CD4-positive, alpha-beta memory T cell (primary cell): ENCODE data around the gene CCDC120. TPM values are rescaled to one million over a fixed set of nuclear protein-coding genes. Genes with fewer than 3 reads are reported as not detected.

Experiments used
- CTCF ChIA-PET: fragments of 350-600 bp; sonication (Branson Sonifier 250); formaldehyde crosslinking; loops from one replicate; lab custom pipeline; 2021; ENCODE audit warnings: inconsistent platforms; ENCODE audit not compliant: partially characterized antibody; lab: Charles Lee
- POLR2A ChIA-PET: fragments of 350-600 bp; sonication (Branson Sonifier 250); formaldehyde crosslinking; loops from one replicate; lab custom pipeline; 2021; ENCODE audit not compliant: partially characterized antibody; lab: Charles Lee
- DNase-seq, 5 donors: peaks; one replicate each; pipeline versions ENCODE4 v3.0.0 to v3.0.0-alpha.2; 2020 to 2022; ENCODE audit warnings: mixed read lengths in 1 of 5
- H3K27ac ChIP-seq: one replicate; pipeline ENCODE4 v1.7.0; 2013; ENCODE audit warnings: low read depth, low read length
- H3K27me3 ChIP-seq: 2 replicates; pipeline ENCODE4 v1.7.0; 2013; ENCODE audit warnings: mild to moderate bottlenecking, low read length, moderate library complexity; ENCODE audit not compliant: insufficient read depth
- H3K36me3 ChIP-seq: 2 replicates; pipeline ENCODE4 v1.7.0; 2013; ENCODE audit warnings: mild to moderate bottlenecking, low read length, moderate library complexity; ENCODE audit not compliant: insufficient read depth
- H3K4me1 ChIP-seq: 2 replicates; pipeline ENCODE4 v1.7.0; 2013; ENCODE audit warnings: mild to moderate bottlenecking, low read length, moderate library complexity; ENCODE audit not compliant: insufficient read depth
- H3K4me3 ChIP-seq, 2 donors: one replicate each; pipeline ENCODE4 v1.7.0; 2013; ENCODE audit warnings: low read length in 2 of 2, mild to moderate bottlenecking in 1 of 2
- H3K9me3 ChIP-seq, 2 donors: one replicate each; pipeline ENCODE4 v1.7.0; 2013; ENCODE audit warnings: low read length in 2 of 2, control low read depth in 1 of 2; ENCODE audit not compliant: control insufficient read depth in 1 of 2
- H3K27ac Mint-ChIP-seq, 7 donors: one replicate each; pipeline ENCODE4 v1.8.0; 2020 to 2021; ENCODE audit warnings: mixed read lengths in 7 of 7, mild to moderate bottlenecking in 6 of 7, inconsistent platforms in 3 of 7, moderate library complexity in 3 of 7
- H3K27me3 Mint-ChIP-seq, 2 donors: one replicate each; pipeline ENCODE4 v1.8.0; 2020 to 2021; ENCODE audit warnings: mixed read lengths in 2 of 2
- H3K36me3 Mint-ChIP-seq, 2 donors: one replicate each; pipeline ENCODE4 v1.8.0; 2020 to 2021; ENCODE audit warnings: mixed read lengths in 2 of 2, inconsistent platforms in 1 of 2, mild to moderate bottlenecking in 1 of 2
- H3K4me1 Mint-ChIP-seq, 4 donors: one replicate each; pipeline ENCODE4 v1.8.0; 2020 to 2021; ENCODE audit warnings: mixed read lengths in 4 of 4, mild to moderate bottlenecking in 1 of 4
- H3K4me3 Mint-ChIP-seq, 8 donors: one replicate each; pipeline ENCODE4 v1.8.0; 2020 to 2021; ENCODE audit warnings: mixed read lengths in 8 of 8, mild to moderate bottlenecking in 7 of 8, moderate library complexity in 6 of 8, inconsistent platforms in 3 of 8
- H3K9me3 Mint-ChIP-seq, 8 donors: one replicate each; pipeline ENCODE4 v1.8.0; 2020 to 2021; ENCODE audit warnings: mixed read lengths in 8 of 8, mild to moderate bottlenecking in 5 of 8, inconsistent platforms in 3 of 8, moderate library complexity in 1 of 8
- intact Hi-C: fragments of 100-400 bp; cut with micrococcal nuclease; formaldehyde crosslinking; loops from one replicate; pipeline ENCODE4 v1.15.1; 2023
- polyA plus RNA-seq, 2 donors: library from polyadenylated mRNA; unstranded; fragments of 300-500 nt; fragmentation: Illumina TruSeq; gene quantifications; one replicate each; pipeline ENCODE4 v1.2.3, GENCODE V29; 2021
- total RNA-seq, 2 experiments: library from RNA; stranded (reverse); gene quantifications; one replicate each; pipeline ENCODE4 v1.2.3, GENCODE V29; 2021

The CCDC120 gene
- total and polyA plus RNA-seq, 4 experiments from 2014 or later = 0.19 to 10.6 (median 5.4) TPM

- H3K27me3 ChIP-seq = no peaks in the 10 kb centered on the region
- Mint-ChIP-seq H3K27ac (no peak overlapping the region), H3K4me3 (no peak overlapping the region), H3K36me3 (peaks cover 0 to 5% of the 10 kb centered on the region in 2 donors), H3K27me3 (no peaks in the 10 kb centered on the region), H3K4me1 (peaks cover 0 to 5% (median 0%) of the 10 kb centered on the region in 4 donors), H3K9me3 (no peaks in the 10 kb centered on the region)
- ChIA-PET CTCF (no interaction called here), POLR2A (interaction anchor here (1.1 to 1.4 kb wide), 2 partner anchors 12 to 65 kb away, joined by 3 to 4 read pairs; partner anchors contain the start of genes GRIPAP1 and WDR45)
- intact Hi-C loops = no loop called here
- H3K9me3 ChIP-seq = no peaks in the 10 kb centered on the region
- no peak overlapping the region for H3K27ac ChIP-seq
- H3K36me3 ChIP-seq = no peaks in the 10 kb centered on the region
- H3K4me1 ChIP-seq = peaks cover 2% of the 10 kb centered on the region
- no peak overlapping the region for H3K4me3 ChIP-seq
- DNase-seq = no peak
These were observed 8.7 kb downstream of the CCDC120 start for GRCh38 chrX:49067285-49068120.

GRCh38 chrX:49069038-49069437, 10.2 kb downstream of the CCDC120 start:
- no peak for DNase-seq
- H3K27ac ChIP-seq = no peak overlapping the region
- H3K27me3 ChIP-seq = no peaks in the 10 kb centered on the region
- H3K9me3 Mint-ChIP-seq = no peaks in the 10 kb centered on the region
- H3K27ac Mint-ChIP-seq = no peak overlapping the region
- H3K4me1 ChIP-seq = peaks cover 13% of the 10 kb centered on the region
- intact Hi-C loops = no loop called here
- no peaks in the 10 kb centered on the region for H3K36me3 ChIP-seq
- ChIA-PET POLR2A (no interaction called here), CTCF (no interaction called here)
- H3K4me3 Mint-ChIP-seq = no peak overlapping the region
- H3K9me3 ChIP-seq = no peaks in the 10 kb centered on the region
- peaks cover 4 to 5% of the 10 kb centered on the region in 2 donors for H3K36me3 Mint-ChIP-seq
- H3K4me1 Mint-ChIP-seq = peaks cover 5 to 20% (median 11%) of the 10 kb centered on the region in 4 donors
- no peak overlapping the region for H3K4me3 ChIP-seq
- H3K27me3 Mint-ChIP-seq = no peaks in the 10 kb centered on the region

GRCh38 chrX:49070988-49071387, 12.2 kb downstream of the CCDC120 start:
- Mint-ChIP-seq H3K36me3 (peaks cover 5 to 11% of the 10 kb centered on the region in 2 donors), H3K4me1 (peaks cover 5 to 22% (median 13%) of the 10 kb centered on the region in 4 donors), H3K4me3 (no peak overlapping the region), H3K27ac (peak overlapping the region in 3 of 7 donors; percentile 32 to 91 (median 69)), H3K27me3 (no peaks in the 10 kb centered on the region), H3K9me3 (no peaks in the 10 kb centered on the region)
- Histone ChIP-seq H3K27ac (no peak overlapping the region), H3K27me3 (no peaks in the 10 kb centered on the region), H3K9me3 (no peaks in the 10 kb centered on the region), H3K36me3 (no peaks in the 10 kb centered on the region), H3K4me3 (no peak overlapping the region), H3K4me1 (peaks cover 18% of the 10 kb centered on the region)
- DNase-seq = no peak
- CTCF ChIA-PET = no interaction called here
- intact Hi-C loops = loop anchor here (10.0 kb wide), 2 partner anchors 94 to 194 kb away; partner anchors contain the start of genes FOXP3, MAGIX and PPP1R3F
- POLR2A ChIA-PET = no interaction called here

- Mint-ChIP-seq H3K27ac (peak overlapping the region in 3 of 7 donors; percentile 42 to 75 (median 45)), H3K36me3 (peaks cover 5 to 11% of the 10 kb centered on the region in 2 donors), H3K4me3 (peak overlapping the region in 3 of 8 donors; percentile 26 to 57 (median 35)), H3K27me3 (no peaks in the 10 kb centered on the region), H3K9me3 (no peaks in the 10 kb centered on the region), H3K4me1 (peaks cover 5 to 22% (median 13%) of the 10 kb centered on the region in 4 donors)
- peaks cover 18% of the 10 kb centered on the region for H3K4me1 ChIP-seq
- DNase-seq = no peak
- ChIA-PET POLR2A (interaction anchor here (0.6 kb wide), 1 partner anchor 115 kb away, joined by 3 read pairs; no protein-coding TSS in a partner anchor), CTCF (no interaction called here)
- no peak overlapping the region for H3K27ac ChIP-seq
- intact Hi-C loops = loop anchor here (10.0 kb wide), 2 partner anchors 93 to 193 kb away; partner anchors contain the start of genes FOXP3, MAGIX and PPP1R3F
- H3K4me3 ChIP-seq = no peak overlapping the region
- H3K9me3 ChIP-seq = no peaks in the 10 kb centered on the region
- H3K27me3 ChIP-seq = no peaks in the 10 kb centered on the region
- no peaks in the 10 kb centered on the region for H3K36me3 ChIP-seq
These were observed 13.3 kb downstream of the CCDC120 start for GRCh38 chrX:49071877-49072711.

- Mint-ChIP-seq H3K4me1 (peaks cover 5 to 22% (median 13%) of the 10 kb centered on the region in 4 donors), H3K27ac (peak overlapping the region in 6 of 7 donors; percentile 29 to 88 (median 82)), H3K9me3 (no peaks in the 10 kb centered on the region), H3K27me3 (no peaks in the 10 kb centered on the region), H3K36me3 (peaks cover 5 to 14% of the 10 kb centered on the region in 2 donors), H3K4me3 (peak overlapping the region; percentile 75 to 86 (median 84))
- H3K9me3 ChIP-seq = no peaks in the 10 kb centered on the region
- intact Hi-C loops = loop anchor here (10.0 kb wide), 2 partner anchors 92 to 192 kb away; partner anchors contain the start of genes FOXP3, MAGIX and PPP1R3F
- ChIA-PET CTCF (no interaction called here), POLR2A (interaction anchor here (0.6 kb wide), 1 partner anchor 116 kb away, joined by 3 read pairs; no protein-coding TSS in a partner anchor)
- H3K27me3 ChIP-seq = no peaks in the 10 kb centered on the region
- peaks cover 18% of the 10 kb centered on the region for H3K4me1 ChIP-seq
- no peaks in the 10 kb centered on the region for H3K36me3 ChIP-seq
- DNase-seq = no peak
- no peak overlapping the region for H3K27ac ChIP-seq
- H3K4me3 ChIP-seq = no peak overlapping the region
These were observed 13.9 kb downstream of the CCDC120 start for GRCh38 chrX:49072712-49073095.

GRCh38 chrX:49073601-49074575, 15.1 kb downstream of the CCDC120 start, which contains the start of gene PRAF2:
Gene PRAF2 (minus strand): TSS chrX:49074002. CDS start chrX:49073987, 15 bp downstream.
- Mint-ChIP-seq H3K27ac (peak within 1 kb of the TSS; percentile 83 to 93 (median 88)), H3K4me3 (peak within 1 kb of the TSS; percentile 75 to 86 (median 84)), H3K27me3 (no peaks in the 10 kb centered on the region), H3K36me3 (peaks cover 5 to 20% of the 10 kb centered on the region in 2 donors), H3K9me3 (peaks cover 0 to 4% (median 0%) of the 10 kb centered on the region in 8 donors), H3K4me1 (peaks cover 5 to 28% (median 17%) of the 10 kb centered on the region in 4 donors)
- ChIA-PET CTCF (no interaction called here), POLR2A (interaction anchor here (0.7 to 1.3 kb wide), 3 partner anchors 31 to 158 kb away, joined by 3 to 10 read pairs (median 5); partner anchors contain the start of gene TFE3)
- H3K4me1 ChIP-seq = peaks cover 20% of the 10 kb centered on the region
- peak within 1 kb of the TSS; percentile 77 for H3K27ac ChIP-seq
- no peaks in the 10 kb centered on the region for H3K27me3 ChIP-seq
- peak within 1 kb of the TSS; percentile 36 to 60 for H3K4me3 ChIP-seq
- no peaks in the 10 kb centered on the region for H3K36me3 ChIP-seq
- H3K9me3 ChIP-seq = no peaks in the 10 kb centered on the region
- peak; percentile 85 to 93 (median 89) for DNase-seq
- intact Hi-C loops = loop anchor here (1.0 to 10.0 kb wide), 6 partner anchors 27 to 191 kb away; partner anchors contain the start of genes FOXP3, GPKOW, GRIPAP1 and MAGIX
